ENCODE measurements around the gene SIRT3.
A peak's percentile ranks its signal among the peaks of the same experiment; 100 is the strongest.
"Not testable (repeated sequence)": the region's sequence is repeated elsewhere in the genome, so short reads cannot be mapped to it uniquely, and the experiment has no call there.

SIRT3 gene

GRCh38 chr11:203056-203944 is 32.8 kb downstream of the SIRT3 start:
- no peak for DNase-seq (ENCODE audit: low read depth in 2 of 2)

DNA sequence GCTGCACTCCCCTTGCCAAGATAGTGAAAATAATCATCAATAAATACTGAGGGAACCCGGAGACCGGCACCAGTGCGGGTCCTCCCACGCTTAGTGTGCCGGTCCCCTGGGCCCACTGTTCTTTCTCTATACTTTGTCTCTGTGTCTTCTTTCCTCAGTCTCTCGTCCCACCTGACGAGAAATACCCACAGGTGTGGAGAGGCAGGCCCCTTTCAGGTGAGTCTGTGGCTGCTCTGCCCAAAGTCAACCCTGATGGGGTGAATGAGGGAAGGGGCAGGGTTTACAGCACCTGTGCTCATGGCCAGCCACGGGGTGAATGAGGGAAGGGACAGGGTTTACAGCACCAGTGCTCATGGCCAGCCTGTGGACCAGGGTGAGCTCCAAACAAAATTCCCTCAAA is 33.7 kb downstream of the SIRT3 start:
- DNase-seq (ENCODE audit: low read depth in 2 of 2) = no peak

DNA sequence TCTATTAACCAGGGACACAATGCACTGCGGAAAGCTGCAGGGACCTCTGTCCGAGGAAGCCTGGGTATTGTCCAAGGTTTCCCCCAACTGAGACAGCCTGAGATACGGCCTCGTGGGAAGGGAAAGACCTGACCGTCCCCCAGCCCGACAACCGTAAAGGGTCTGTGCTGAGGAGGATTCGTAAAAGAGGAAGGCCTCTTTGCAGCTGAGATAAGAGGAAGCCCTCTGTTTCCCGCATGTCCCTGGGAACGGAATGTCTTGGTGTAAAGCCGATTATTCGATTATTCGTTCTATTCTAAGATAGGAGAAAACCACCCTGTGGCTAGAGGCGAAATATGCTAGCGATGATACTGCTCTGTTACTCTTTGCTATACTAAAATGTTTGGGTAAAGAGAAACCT is 34.2 kb downstream of the SIRT3 start:
- no peak for DNase-seq (ENCODE audit: low read depth in 2 of 2)

- no peak for DNase-seq (ENCODE audit: low read depth in 2 of 2)
Measured at GRCh38 chr11:200224-201003, 35.7 kb downstream of the SIRT3 start.

DNA sequence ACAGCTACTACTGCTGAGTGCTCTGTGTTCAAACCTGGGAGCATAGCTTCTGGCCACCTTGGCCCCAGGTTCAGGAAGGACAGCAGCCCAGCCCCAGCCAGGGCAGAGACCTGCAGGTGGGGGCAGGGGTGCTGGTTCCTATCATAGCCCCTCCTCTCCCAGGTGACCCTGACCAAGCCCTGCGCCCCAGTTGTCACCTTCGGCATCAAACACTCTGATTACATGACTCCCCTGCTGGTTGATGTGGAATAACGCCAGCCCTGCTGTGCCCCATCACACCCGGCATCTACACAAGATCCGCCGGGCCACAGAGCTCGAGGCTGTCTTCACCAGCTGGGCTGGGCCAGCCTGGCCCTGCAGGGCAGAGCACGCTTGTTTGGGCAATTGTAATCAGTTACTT is 36.4 kb downstream of the SIRT3 start:
- no peak for DNase-seq (ENCODE audit: low read depth in 2 of 2)

- DNase-seq (ENCODE audit: low read depth in 2 of 2) = no peak
Measured at GRCh38 chr11:199004-199581, 37.0 kb downstream of the SIRT3 start.

DNA sequence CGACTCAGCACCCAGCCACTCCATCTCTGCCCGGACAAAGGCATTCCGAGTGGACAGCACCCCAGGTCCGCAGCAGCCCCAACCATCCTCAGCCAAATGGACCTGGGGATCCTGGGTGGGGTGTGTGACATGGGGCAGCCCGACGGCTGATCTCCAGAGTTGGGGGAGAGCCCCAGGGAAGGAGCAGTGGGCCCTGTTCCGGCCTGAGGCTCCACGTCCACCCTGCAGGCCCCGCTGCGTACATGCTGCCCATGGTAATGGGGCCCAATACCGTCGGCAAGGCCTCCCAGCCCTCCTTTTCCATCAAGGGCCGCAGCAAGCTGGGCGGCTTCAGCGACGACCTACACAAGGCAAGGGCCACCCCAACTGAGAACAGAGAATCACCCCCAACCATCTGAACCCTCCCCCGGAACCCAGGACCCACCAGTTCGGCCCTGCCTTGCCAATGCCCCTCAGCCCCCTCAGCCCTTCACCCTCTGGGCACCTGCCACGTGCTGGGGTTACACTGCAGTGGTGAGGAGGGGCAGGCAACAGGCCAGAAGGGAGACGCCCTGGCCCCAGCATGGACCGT is 37.8 kb downstream of the SIRT3 start:
- no peak for DNase-seq (ENCODE audit: low read depth in 2 of 2)

DNA sequence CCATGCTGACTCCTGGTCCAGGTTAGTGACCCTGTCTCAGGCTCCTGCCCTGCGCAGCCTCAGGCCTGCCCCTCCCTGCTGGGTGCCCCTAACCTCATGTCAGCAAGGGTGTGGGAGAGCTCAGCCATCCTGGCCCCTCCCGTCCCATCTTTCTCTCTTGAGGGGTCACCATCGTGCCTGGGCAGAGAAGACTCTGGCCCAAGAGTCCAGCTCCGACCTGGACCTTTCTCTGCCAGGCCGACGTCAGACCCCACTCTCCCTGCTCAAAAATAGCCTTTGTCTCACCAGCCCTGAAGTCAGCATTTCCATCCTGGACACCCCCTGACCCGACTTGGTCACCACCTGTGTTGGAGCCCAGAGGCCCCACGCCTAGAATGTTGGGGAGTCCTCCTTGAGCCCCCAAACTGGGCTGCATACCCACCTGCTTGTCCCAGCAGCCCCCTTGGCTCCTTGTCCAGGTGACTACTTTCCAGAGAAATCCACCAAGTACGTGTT is 38.4 kb downstream of the SIRT3 start:
- no peak for DNase-seq (ENCODE audit: low read depth in 2 of 2)

DNA sequence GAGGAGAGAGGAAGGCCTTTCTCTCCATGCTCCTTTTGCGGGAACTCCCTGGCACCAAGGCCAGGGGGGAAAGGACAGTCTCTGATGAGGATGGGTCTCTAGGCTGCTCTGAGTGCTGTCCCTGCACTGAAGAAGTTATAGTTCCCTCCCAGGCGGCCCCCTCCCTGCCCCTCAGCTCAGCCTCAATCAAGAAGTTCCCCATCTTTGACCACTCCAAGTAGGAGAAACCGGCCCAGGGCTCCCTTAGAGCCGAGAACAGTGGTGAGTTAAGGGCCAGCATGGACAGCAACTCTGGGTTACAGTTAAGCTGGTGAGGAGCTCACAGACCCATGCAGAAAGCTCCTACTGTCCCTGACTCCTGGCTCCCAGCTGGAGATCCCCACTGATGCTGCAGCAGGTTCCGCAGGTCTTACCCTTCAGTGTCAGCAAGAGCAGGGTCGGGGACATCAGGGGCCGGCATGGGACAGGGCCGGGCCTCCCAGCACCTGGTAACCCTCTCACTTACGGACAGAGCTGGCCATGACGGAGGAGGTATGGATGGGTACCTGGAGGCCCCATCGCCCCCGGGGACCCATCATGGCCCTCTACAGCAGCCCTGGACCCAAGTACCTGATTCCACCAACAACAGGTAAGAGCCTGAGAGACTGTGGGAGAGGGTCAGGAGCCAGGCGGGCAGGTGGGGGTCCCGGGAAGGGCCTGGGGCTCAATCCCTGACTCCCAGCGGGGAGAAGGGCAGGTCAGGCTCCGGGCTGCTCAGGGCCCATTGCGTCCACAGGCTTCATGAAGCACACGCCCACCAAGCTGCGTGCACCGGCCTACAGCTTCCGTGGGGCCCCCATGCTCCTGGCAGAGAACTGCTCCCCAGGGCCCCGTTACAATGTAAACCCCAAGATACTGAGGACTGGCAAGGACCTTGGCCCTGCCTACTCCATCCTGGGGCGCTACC is 39.1 kb downstream of the SIRT3 start:
- no peak for DNase-seq (ENCODE audit: low read depth in 2 of 2)

DNA sequence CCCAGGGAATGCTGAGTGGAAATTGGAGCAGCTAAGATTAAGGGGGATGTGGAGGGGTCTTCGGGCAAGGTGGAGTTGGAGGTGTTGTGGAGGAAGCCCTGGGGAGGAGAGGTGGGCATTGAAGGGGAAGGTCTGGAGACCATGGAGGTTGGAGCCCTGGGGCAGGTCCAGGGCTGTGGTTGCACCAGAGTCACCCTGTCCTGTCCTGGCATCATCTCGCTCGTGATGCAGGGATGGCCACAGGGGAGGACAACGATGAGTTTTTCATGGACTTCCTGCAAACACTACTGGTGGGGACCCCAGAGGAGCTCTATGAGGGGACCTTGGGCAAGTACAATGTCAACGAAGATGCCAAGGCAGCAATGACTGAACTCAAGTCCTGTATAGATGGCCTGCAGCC is 42.7 kb downstream of the SIRT3 start:
- DNase-seq (ENCODE audit: low read depth in 2 of 2) = not testable (repeated sequence)

- not testable (repeated sequence) for DNase-seq (ENCODE audit: low read depth in 2 of 2)
Measured at GRCh38 chr11:192674-193128, 43.4 kb downstream of the SIRT3 start, which contains the start of gene SCGB1C1. Gene SCGB1C1, plus strand, starts transcription at chr11:193078. Its CDS starts 22 bp downstream, at chr11:193100.

GRCh38 chr11:191490-192478 is 44.4 kb downstream of the SIRT3 start:
- DNase-seq (ENCODE audit: low read depth in 2 of 2) = peak in 1 of 2 donors; percentile 50

- DNase-seq (ENCODE audit: low read depth in 2 of 2) = not testable (repeated sequence)
Measured at GRCh38 chr11:190546-190945, 45.6 kb downstream of the SIRT3 start.

DNA sequence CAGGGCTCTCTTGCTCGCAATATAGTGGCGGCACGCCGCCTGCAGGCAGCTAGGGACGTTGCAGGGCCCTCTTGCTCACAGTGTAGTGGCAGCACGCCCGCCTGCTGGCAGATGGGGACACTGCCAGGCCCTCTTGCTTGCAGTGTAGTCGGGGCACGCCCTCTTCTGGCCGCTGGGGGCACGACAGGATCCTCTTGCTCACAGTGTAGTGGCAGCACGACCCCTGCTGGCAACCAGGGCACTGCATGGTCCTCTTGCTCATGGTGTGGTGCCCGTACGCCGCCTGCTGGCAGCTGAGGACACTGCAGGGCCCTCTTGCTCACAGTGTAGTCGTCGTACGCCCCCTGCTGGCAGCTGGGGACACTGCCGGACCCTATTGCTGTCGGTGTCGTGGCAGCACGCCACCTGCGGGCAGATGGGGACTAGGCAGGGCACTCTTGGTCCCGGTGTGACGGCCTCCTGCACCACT is 46.3 kb downstream of the SIRT3 start:
- DNase-seq (ENCODE audit: low read depth in 2 of 2) = not testable (repeated sequence)

- not testable (repeated sequence) for DNase-seq (ENCODE audit: low read depth in 2 of 2)
Measured at GRCh38 chr11:189200-189783, 46.9 kb downstream of the SIRT3 start.

GRCh38 chr11:180242-180641 is 55.9 kb downstream of the SIRT3 start:
- DNase-seq (ENCODE audit: low read depth in 2 of 2) = not testable (repeated sequence)

Measured in activated CD4-positive, alpha-beta T cell treated with anti-CD3 and anti-CD28 coated beads for 24 hours (primary cell).